ENCODE data around the gene BMI1.
A peak's percentile ranks its signal among the peaks of the same experiment; 100 is the strongest.

GRCh38 chr10:22325272-22326144, 4.6 kb downstream of the BMI1 start:
- TF ChIP-seq, protein P1, sequence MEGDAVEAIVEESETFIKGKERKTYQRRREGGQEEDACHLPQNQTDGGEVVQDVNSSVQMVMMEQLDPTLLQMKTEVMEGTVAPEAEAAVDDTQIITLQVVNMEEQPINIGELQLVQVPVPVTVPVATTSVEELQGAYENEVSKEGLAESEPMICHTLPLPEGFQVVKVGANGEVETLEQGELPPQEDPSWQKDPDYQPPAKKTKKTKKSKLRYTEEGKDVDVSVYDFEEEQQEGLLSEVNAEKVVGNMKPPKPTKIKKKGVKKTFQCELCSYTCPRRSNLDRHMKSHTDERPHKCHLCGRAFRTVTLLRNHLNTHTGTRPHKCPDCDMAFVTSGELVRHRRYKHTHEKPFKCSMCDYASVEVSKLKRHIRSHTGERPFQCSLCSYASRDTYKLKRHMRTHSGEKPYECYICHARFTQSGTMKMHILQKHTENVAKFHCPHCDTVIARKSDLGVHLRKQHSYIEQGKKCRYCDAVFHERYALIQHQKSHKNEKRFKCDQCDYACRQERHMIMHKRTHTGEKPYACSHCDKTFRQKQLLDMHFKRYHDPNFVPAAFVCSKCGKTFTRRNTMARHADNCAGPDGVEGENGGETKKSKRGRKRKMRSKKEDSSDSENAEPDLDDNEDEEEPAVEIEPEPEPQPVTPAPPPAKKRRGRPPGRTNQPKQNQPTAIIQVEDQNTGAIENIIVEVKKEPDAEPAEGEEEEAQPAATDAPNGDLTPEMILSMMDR (tag by site-specific recombination; IDR thresholded peaks at IDR 0.05): no peak
- TF ChIP-seq ZNF133 (tag by site-specific recombination; IDR thresholded peaks at IDR 0.05) (no peak), ZNF701 (tag by site-specific recombination; IDR thresholded peaks at IDR 0.05) (no peak), KLF17 (tag by site-specific recombination; IDR thresholded peaks at IDR 0.05) (no peak), ZNF311 (tag by site-specific recombination; IDR thresholded peaks at IDR 0.05; ENCODE audit: borderline replicate concordance) (no peak), ZNF10 (tag by site-specific recombination; IDR thresholded peaks at IDR 0.05) (0 out of 2 replicates have a peak, but pooled peaks have one; percentile 20), HOXA7 (CRISPR knock-in tag; IDR thresholded peaks at IDR 0.05; ENCODE audit: borderline replicate concordance) (no peak), ZBTB10 (tag by site-specific recombination; IDR thresholded peaks at IDR 0.05) (no peak), ZNF792 (tag by site-specific recombination; IDR thresholded peaks at IDR 0.05) (no peak)
- TF ChIP-seq, protein P2, sequence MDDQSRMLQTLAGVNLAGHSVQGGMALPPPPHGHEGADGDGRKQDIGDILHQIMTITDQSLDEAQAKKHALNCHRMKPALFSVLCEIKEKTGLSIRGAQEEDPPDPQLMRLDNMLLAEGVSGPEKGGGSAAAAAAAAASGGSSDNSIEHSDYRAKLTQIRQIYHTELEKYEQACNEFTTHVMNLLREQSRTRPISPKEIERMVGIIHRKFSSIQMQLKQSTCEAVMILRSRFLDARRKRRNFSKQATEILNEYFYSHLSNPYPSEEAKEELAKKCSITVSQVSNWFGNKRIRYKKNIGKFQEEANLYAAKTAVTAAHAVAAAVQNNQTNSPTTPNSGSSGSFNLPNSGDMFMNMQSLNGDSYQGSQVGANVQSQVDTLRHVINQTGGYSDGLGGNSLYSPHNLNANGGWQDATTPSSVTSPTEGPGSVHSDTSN (CRISPR knock-in tag; IDR thresholded peaks at IDR 0.05): no peak
